ENCODE data around the gene COX4I1. TPM values are rescaled to one million over a fixed set of nuclear protein-coding genes. Genes with fewer than 3 reads are reported as not detected.

The COX4I1 gene
- polyA plus RNA-seq, 3 donors, result 985 to 1,312 (median 1,132) TPM

- no peak for DNase-seq
- Histone ChIP-seq H4K20me1 (ENCODE audit: insufficient read depth, low read length) (peaks cover 88% of the 10 kb centered on the region), H3K36me3 (replicated peaks in 1 of 2; ENCODE audit: control insufficient read depth in 1 of 2, insufficient read depth in 2 of 2, low read length in 2 of 2) (peaks cover 70 to 74% of the 10 kb centered on the region in 2 donors), H3K27me3 (ENCODE audit: control insufficient read depth in 2 of 2, insufficient read depth in 2 of 2, low read length in 2 of 2) (no peaks in the 10 kb centered on the region), H3K4me1 (ENCODE audit: control insufficient read depth in 1 of 2, insufficient read depth in 2 of 2, low read length in 2 of 2) (no peaks in the 10 kb centered on the region), H3K27ac (ENCODE audit: low read depth in 1 of 2, low read length in 2 of 2) (no peak overlapping the region), H3K9ac (ENCODE audit: insufficient read depth, low read length, poor library complexity, severe bottlenecking) (no peak overlapping the region), H3K9me3 (replicated peaks in 1 of 2; ENCODE audit: control insufficient read depth in 1 of 2, insufficient read depth in 1 of 2, low read length in 2 of 2) (no peaks in the 10 kb centered on the region), H3K79me2 (ENCODE audit: insufficient read depth, low read length) (peaks cover 66% of the 10 kb centered on the region), H3K4me3 (replicated peaks in 1 of 3; ENCODE audit: low read depth in 2 of 3, low read length in 3 of 3) (no peak overlapping the region), H2AFZ (ENCODE audit: insufficient read depth, low read depth, low read length, poor library complexity, severe bottlenecking) (no peak overlapping the region), H3K4me2 (replicated peaks; ENCODE audit: extremely low read depth, low read length, poor library complexity, severe bottlenecking) (no peak overlapping the region)
- H3K4me3 Mint-ChIP-seq, result no peak overlapping the region
- intact Hi-C loops (cut with micrococcal nuclease), result no loop called here
- peaks cover 75 to 89% of the 10 kb centered on the region in 2 donors for H3K36me3 Mint-ChIP-seq
- TF ChIP-seq CTCF (IDR thresholded peaks at IDR 0.05), result no peak
- peaks cover 0 to 7% (median 0%) of the 10 kb centered on the region in 3 donors for H3K27me3 Mint-ChIP-seq (ENCODE audit: low read depth in 3 of 3)
- H3K27ac Mint-ChIP-seq, result peak overlapping the region in 3 of 7 donors; percentile 4 to 70 (median 9)
- WGBS (ENCODE audit: insufficient coverage), result no CpG with 5 or more reads among the region's 11 CpGs
- H3K4me1 Mint-ChIP-seq, result peaks cover 4% of the 10 kb centered on the region
- H3K9me3 Mint-ChIP-seq, result peaks cover 0 to 4% (median 0%) of the 10 kb centered on the region in 7 donors
Measured at GRCh38 chr16:85788819-85789218, 10.7 kb upstream of the COX4I1 start.

GRCh38 chr16:85789773-85790172 is 9.7 kb upstream of the COX4I1 start:
- intact Hi-C loops (cut with micrococcal nuclease), result no loop called here
- Histone ChIP-seq H3K27me3 (ENCODE audit: control insufficient read depth in 2 of 2, insufficient read depth in 2 of 2, low read length in 2 of 2) (no peaks in the 10 kb centered on the region), H3K79me2 (ENCODE audit: insufficient read depth, low read length) (peaks cover 76% of the 10 kb centered on the region), H2AFZ (ENCODE audit: insufficient read depth, low read depth, low read length, poor library complexity, severe bottlenecking) (no peak overlapping the region), H3K9me3 (replicated peaks in 1 of 2; ENCODE audit: control insufficient read depth in 1 of 2, insufficient read depth in 1 of 2, low read length in 2 of 2) (no peaks in the 10 kb centered on the region), H3K27ac (ENCODE audit: low read depth in 1 of 2, low read length in 2 of 2) (no peak overlapping the region), H3K9ac (ENCODE audit: insufficient read depth, low read length, poor library complexity, severe bottlenecking) (no peak overlapping the region), H3K4me2 (replicated peaks; ENCODE audit: extremely low read depth, low read length, poor library complexity, severe bottlenecking) (no peak overlapping the region), H4K20me1 (ENCODE audit: insufficient read depth, low read length) (peaks cover 94% of the 10 kb centered on the region), H3K36me3 (replicated peaks in 1 of 2; ENCODE audit: control insufficient read depth in 1 of 2, insufficient read depth in 2 of 2, low read length in 2 of 2) (peaks cover 72 to 80% of the 10 kb centered on the region in 2 donors), H3K4me3 (replicated peaks in 1 of 3; ENCODE audit: low read depth in 2 of 3, low read length in 3 of 3) (no peak overlapping the region), H3K4me1 (ENCODE audit: control insufficient read depth in 1 of 2, insufficient read depth in 2 of 2, low read length in 2 of 2) (no peaks in the 10 kb centered on the region)
- no peak for TF ChIP-seq CTCF (IDR thresholded peaks at IDR 0.05)
- Mint-ChIP-seq H3K9me3 (peaks cover 0 to 4% (median 0%) of the 10 kb centered on the region in 7 donors), H3K36me3 (peaks cover 79 to 90% of the 10 kb centered on the region in 2 donors), H3K4me1 (peaks cover 4% of the 10 kb centered on the region), H3K27ac (no peak overlapping the region), H3K27me3 (ENCODE audit: low read depth in 3 of 3) (peaks cover 0 to 7% (median 0%) of the 10 kb centered on the region in 3 donors), H3K4me3 (no peak overlapping the region)
- no peak for DNase-seq
- WGBS (ENCODE audit: insufficient coverage), result no CpG with 5 or more reads among the region's 6 CpGs

All from CD14-positive monocyte (primary cell).